ENCODE data around the gene MBD3L2.
"Not testable (repeated sequence)": the region's sequence is repeated elsewhere in the genome, so short reads cannot be mapped to it uniquely, and the experiment has no call there.

MBD3L2 gene

GRCh38 chr19:7049021-7049420, at the start of gene MBD3L2:
MBD3L2 (plus strand) TSS chr19:7049321; CDS start chr19:7049374, 53 bp downstream.
- H3K27me3 ChIP-seq (ENCODE audit: insufficient read depth, low read depth, severe bottlenecking); H3K27ac ChIP-seq; H3K4me3 ChIP-seq (ENCODE audit: low read depth, low read length); H3K36me3 ChIP-seq; H3K9me3 ChIP-seq (ENCODE audit: severe bottlenecking); DNase-seq: not testable (repeated sequence)

GRCh38 chr19:6999933-7000332, 49.2 kb upstream of the MBD3L2 start:
- no peak overlapping the region for H3K27ac ChIP-seq
- peaks cover 72% of the 10 kb centered on the region for H3K27me3 ChIP-seq (ENCODE audit: insufficient read depth, low read depth, severe bottlenecking)
- no peak for TF ChIP-seq CTCF (IDR thresholded peaks at IDR 0.05; ENCODE audit: low read depth, low read length)
- H3K36me3 ChIP-seq, result no peaks in the 10 kb centered on the region
- peaks cover 2% of the 10 kb centered on the region for H3K9me3 ChIP-seq (ENCODE audit: severe bottlenecking)
- H3K4me3 ChIP-seq (ENCODE audit: low read depth, low read length), result no peak overlapping the region
- DNase-seq, result no peak

GRCh38 chr19:7000333-7000732, 48.8 kb upstream of the MBD3L2 start:
- no peak for DNase-seq
- no peak for TF ChIP-seq CTCF (IDR thresholded peaks at IDR 0.05; ENCODE audit: low read depth, low read length)
- H3K27me3 ChIP-seq (ENCODE audit: insufficient read depth, low read depth, severe bottlenecking), result peaks cover 75% of the 10 kb centered on the region

GRCh38 chr19:7000816-7001215, 48.3 kb upstream of the MBD3L2 start:
- Histone ChIP-seq H3K4me3 (ENCODE audit: low read depth, low read length) (no peak overlapping the region), H3K27me3 (ENCODE audit: insufficient read depth, low read depth, severe bottlenecking) (peaks cover 73% of the 10 kb centered on the region), H3K27ac (no peak overlapping the region), H3K9me3 (ENCODE audit: severe bottlenecking) (no peaks in the 10 kb centered on the region), H3K36me3 (no peaks in the 10 kb centered on the region)
- no peak for TF ChIP-seq CTCF (IDR thresholded peaks at IDR 0.05; ENCODE audit: low read depth, low read length)
- no peak for DNase-seq

More at GRCh38 chr19:7000333-7000732, 48.8 kb upstream of the MBD3L2 start:
- no peak overlapping the region for H3K27ac ChIP-seq
- H3K36me3 ChIP-seq, result no peaks in the 10 kb centered on the region
- H3K4me3 ChIP-seq (ENCODE audit: low read depth, low read length), result no peak overlapping the region
- no peaks in the 10 kb centered on the region for H3K9me3 ChIP-seq (ENCODE audit: severe bottlenecking)

- Histone ChIP-seq H3K9me3 (ENCODE audit: severe bottlenecking) (no peaks in the 10 kb centered on the region), H3K27ac (no peak overlapping the region), H3K4me3 (ENCODE audit: low read depth, low read length) (no peak overlapping the region), H3K27me3 (ENCODE audit: insufficient read depth, low read depth, severe bottlenecking) (peaks cover 52% of the 10 kb centered on the region), H3K36me3 (no peaks in the 10 kb centered on the region)
- peak; percentile 14 for DNase-seq
- TF ChIP-seq CTCF (IDR thresholded peaks at IDR 0.05; ENCODE audit: low read depth, low read length), result peak; percentile 38
Measured at GRCh38 chr19:7004313-7004931, 44.7 kb upstream of the MBD3L2 start.

GRCh38 chr19:7006135-7006704, 42.9 kb upstream of the MBD3L2 start:
- Histone ChIP-seq H3K4me3 (ENCODE audit: low read depth, low read length) (no peak overlapping the region), H3K27me3 (ENCODE audit: insufficient read depth, low read depth, severe bottlenecking) (peaks cover 38% of the 10 kb centered on the region), H3K36me3 (no peaks in the 10 kb centered on the region), H3K9me3 (ENCODE audit: severe bottlenecking) (peaks cover 1% of the 10 kb centered on the region), H3K27ac (no peak overlapping the region)
- TF ChIP-seq CTCF (IDR thresholded peaks at IDR 0.05; ENCODE audit: low read depth, low read length), result no peak
- DNase-seq, result no peak

All from WERI-Rb-1 (cell line).